Epithelial cell of proximal tubule (primary cell): Measurements from ENCODE around the gene SULF2. TPM values are rescaled to one million over a fixed set of nuclear protein-coding genes. Genes with fewer than 3 reads are reported as not detected.

Source experiments
- DNase-seq: peaks from one replicate; pipeline ENCODE4 v3.0.0-alpha.2; 2011; ENCODE audit warnings: low read depth
- H3K4me3 ChIP-seq: 2 replicates; pipeline ENCODE4 v1.5.1; 2011; ENCODE audit warnings: low read depth, mild to moderate bottlenecking, low read length
- total RNA-seq: library from RNA; depleted of rRNA; stranded (reverse); fragments of >200 nt; gene quantifications from 2 replicates; pipeline ENCODE4 v1.2.3, GENCODE V29; 2015
- TF ChIP-seq, protein P1 (sequence below): conservative IDR thresholded peaks from 2 replicates; pipeline ENCODE4 v1.5.1; 2012; ENCODE audit warnings: low read depth, mild to moderate bottlenecking, low read length

The SULF2 gene
- total RNA-seq, 1 donor from 2014 or later = 20.4 TPM

- TF ChIP-seq, protein P1, sequence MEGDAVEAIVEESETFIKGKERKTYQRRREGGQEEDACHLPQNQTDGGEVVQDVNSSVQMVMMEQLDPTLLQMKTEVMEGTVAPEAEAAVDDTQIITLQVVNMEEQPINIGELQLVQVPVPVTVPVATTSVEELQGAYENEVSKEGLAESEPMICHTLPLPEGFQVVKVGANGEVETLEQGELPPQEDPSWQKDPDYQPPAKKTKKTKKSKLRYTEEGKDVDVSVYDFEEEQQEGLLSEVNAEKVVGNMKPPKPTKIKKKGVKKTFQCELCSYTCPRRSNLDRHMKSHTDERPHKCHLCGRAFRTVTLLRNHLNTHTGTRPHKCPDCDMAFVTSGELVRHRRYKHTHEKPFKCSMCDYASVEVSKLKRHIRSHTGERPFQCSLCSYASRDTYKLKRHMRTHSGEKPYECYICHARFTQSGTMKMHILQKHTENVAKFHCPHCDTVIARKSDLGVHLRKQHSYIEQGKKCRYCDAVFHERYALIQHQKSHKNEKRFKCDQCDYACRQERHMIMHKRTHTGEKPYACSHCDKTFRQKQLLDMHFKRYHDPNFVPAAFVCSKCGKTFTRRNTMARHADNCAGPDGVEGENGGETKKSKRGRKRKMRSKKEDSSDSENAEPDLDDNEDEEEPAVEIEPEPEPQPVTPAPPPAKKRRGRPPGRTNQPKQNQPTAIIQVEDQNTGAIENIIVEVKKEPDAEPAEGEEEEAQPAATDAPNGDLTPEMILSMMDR = no peak
- H3K4me3 ChIP-seq = no peak overlapping the region
- DNase-seq = no peak
These were observed 60.4 kb downstream of the SULF2 start for GRCh38 chr20:47724910-47725247.

DNA sequence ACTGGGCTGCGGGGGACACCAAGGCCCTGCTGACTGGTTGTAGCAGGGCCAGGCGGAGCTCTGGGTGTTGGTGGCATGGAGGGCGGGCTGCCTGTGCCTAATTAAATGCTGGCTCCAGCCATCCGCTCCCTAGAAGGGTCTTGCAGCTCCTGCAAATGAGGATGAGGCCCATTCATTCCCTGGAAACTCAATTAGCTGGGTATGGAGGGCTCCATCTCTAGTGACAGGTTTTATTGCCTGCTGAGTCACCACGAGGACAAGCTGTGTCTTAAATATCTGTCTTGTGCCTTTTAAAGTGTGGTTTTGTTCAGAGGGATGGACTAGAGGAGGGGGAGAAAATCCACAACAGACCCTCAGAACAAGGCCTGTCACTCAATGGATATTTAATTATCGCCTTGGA lies 60.9 kb downstream of the SULF2 start:
- no peak for DNase-seq
- TF ChIP-seq, protein P1 = no peak
- H3K4me3 ChIP-seq = no peak overlapping the region

DNA sequence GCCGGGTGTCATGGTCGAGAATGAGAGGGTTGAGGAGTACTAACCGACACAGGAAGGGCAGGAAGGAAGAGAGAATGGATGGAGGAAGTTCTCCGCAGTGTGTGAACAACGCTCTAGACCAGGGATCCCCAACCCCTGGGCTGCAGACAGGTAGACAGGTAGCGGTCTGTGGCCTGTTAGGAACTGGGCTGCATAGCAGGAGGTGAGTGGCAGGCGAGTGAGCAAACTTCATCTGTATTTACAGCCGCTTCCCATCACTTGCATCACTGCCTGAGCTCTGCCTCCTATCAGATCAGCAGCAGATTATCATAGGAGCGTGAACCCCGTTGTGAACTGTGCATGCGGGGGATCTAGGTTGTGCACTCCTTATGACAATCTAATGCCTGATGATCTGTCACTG lies 62.0 kb downstream of the SULF2 start:
- TF ChIP-seq, protein P1 = no peak
- DNase-seq = no peak
- H3K4me3 ChIP-seq = no peak overlapping the region

GRCh38 chr20:47720636-47721427 lies 64.4 kb downstream of the SULF2 start:
- H3K4me3 ChIP-seq = no peak overlapping the region
- TF ChIP-seq, protein P1 = no peak
- no peak for DNase-seq

- TF ChIP-seq, protein P1 = no peak
These were observed 65.7 kb downstream of the SULF2 start for GRCh38 chr20:47719625-47720024.

GRCh38 chr20:47719211-47719610 lies 66.1 kb downstream of the SULF2 start:
- no peak overlapping the region for H3K4me3 ChIP-seq
- TF ChIP-seq, protein P1 = no peak
- DNase-seq = no peak

More at GRCh38 chr20:47719625-47720024, 65.7 kb downstream of the SULF2 start:
- H3K4me3 ChIP-seq = no peak overlapping the region
- no peak for DNase-seq

DNA sequence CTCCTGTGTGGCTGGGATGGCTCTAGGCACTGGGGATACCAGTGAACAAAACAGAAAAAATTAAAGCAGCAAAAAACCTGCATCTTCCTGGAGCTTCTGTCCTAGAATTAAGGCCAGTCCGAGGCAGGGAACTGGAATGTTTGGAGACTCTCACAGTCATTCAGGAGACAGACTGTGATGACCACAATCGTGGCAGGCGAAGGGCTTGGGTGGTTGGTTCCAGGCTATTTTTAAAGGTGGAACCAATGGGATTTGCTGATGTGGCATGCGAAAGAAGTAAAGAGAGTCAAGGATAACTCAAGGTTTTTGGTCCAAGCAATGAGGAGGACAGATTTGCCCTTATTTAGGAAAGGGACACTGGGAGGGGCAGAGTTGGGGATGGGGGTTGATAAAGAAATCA lies 66.9 kb downstream of the SULF2 start:
- DNase-seq = no peak

More for the DNA sequence above, 66.9 kb downstream of the SULF2 start:
- H3K4me3 ChIP-seq = no peak overlapping the region
- TF ChIP-seq, protein P1 = no peak
